Measurements from ENCODE around the gene CHST6.
A peak's percentile ranks its signal among the peaks of the same experiment; 100 is the strongest.

Gene CHST6

DNA sequence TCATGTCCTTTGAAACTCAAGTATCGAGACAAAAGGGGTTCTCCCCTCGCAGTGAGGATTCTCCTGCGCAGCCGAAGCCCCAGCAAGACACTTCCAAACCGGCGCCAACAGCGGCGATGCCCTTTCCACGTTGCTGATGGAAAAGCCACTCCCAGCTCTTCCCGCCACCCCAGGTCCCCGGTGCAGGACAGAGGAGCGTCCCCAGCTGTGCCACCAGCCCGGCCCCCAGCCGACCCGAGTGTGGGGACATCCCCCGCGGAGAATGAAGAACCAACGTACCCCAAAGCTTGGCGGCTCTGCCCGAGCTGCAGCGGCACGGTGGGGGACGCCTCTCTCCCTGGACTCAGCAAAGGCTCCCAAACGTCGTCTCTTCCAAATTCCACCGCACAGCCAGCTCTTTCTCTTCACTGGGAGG, 573 bp downstream of the CHST6 start:
- peak overlapping the region; percentile 40 for H3K4me3 ChIP-seq (ENCODE audit: low read depth, low read length)
- no peak for DNase-seq (ENCODE audit: low read depth, low spot score)
- CTCF ChIA-PET, result interaction anchor here (0.9 to 2.2 kb wide), 7 partner anchors 9 to 1677 kb away, joined by 3 to 15 read pairs (median 3); partner anchors contain the start of gene TMEM170A
- TF ChIP-seq, protein P1, sequence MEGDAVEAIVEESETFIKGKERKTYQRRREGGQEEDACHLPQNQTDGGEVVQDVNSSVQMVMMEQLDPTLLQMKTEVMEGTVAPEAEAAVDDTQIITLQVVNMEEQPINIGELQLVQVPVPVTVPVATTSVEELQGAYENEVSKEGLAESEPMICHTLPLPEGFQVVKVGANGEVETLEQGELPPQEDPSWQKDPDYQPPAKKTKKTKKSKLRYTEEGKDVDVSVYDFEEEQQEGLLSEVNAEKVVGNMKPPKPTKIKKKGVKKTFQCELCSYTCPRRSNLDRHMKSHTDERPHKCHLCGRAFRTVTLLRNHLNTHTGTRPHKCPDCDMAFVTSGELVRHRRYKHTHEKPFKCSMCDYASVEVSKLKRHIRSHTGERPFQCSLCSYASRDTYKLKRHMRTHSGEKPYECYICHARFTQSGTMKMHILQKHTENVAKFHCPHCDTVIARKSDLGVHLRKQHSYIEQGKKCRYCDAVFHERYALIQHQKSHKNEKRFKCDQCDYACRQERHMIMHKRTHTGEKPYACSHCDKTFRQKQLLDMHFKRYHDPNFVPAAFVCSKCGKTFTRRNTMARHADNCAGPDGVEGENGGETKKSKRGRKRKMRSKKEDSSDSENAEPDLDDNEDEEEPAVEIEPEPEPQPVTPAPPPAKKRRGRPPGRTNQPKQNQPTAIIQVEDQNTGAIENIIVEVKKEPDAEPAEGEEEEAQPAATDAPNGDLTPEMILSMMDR (IDR thresholded peaks at IDR 0.05; ENCODE audit: insufficient read depth, low read length, missing control alignments), result no peak
- POLR2A ChIA-PET, result no interaction called here

DNA sequence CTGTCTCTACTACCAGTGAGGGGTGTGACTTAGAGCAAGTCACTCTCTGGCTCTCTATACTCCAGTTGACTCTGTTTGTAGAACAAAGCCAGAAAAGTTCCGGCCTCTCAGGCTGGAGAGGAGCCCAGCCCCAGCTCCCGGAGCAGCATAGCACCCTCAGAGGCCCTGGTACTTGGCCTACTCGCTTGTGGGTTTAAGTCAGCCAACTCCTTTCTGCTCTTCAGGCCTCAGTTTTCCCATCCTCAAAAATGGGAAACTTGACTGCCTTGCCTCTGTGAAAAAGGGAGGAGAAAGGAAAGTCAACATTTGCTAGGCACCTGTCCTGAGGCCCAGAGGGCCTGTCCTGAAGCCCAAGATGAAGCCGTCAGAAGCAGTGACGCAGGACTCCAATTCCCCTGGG, 1.1 kb downstream of the CHST6 start:
- ChIA-PET POLR2A (no interaction called here), CTCF (interaction anchor here (0.9 to 2.2 kb wide), 6 partner anchors 8 to 1677 kb away, joined by 3 to 15 read pairs (median 4); partner anchors contain the start of gene TMEM170A)
- TF ChIP-seq, protein P1 (IDR thresholded peaks at IDR 0.05; ENCODE audit: insufficient read depth, low read length, missing control alignments), result no peak
- no peak for DNase-seq (ENCODE audit: low read depth, low spot score)
- H3K4me3 ChIP-seq (ENCODE audit: low read depth, low read length), result no peak overlapping the region

DNA sequence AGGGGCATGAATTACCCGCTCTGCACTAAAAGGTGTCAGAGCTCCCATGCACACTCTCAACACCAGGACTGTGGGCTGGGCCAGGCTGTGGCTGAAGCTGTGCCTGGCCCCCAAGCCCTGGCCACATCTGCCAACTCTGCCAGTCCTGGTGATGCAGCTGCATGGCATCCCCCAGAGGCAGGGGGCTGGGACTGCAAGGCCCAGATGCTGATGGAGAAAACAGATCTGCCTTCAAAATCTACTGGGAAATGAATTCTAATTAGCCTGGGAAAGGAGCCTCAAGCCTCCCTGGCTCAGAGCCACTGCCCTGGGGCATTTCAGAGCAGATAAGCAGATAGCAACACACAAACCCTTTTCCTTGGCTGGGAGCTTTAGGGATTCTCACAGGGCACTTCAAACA, 3.4 kb downstream of the CHST6 start:
- CTCF ChIA-PET, result interaction anchor here (1.2 kb wide), 1 partner anchor 19 kb away, joined by 4 read pairs; no protein-coding TSS in a partner anchor
- DNase-seq (ENCODE audit: low read depth, low spot score), result no peak
- TF ChIP-seq, protein P1 (IDR thresholded peaks at IDR 0.05; ENCODE audit: insufficient read depth, low read length, missing control alignments), result no peak
- H3K4me3 ChIP-seq (ENCODE audit: low read depth, low read length), result no peak overlapping the region
- POLR2A ChIA-PET, result interaction anchor here (1.6 kb wide), 1 partner anchor 26 kb away, joined by 3 read pairs; no protein-coding TSS in a partner anchor

- no peak overlapping the region for H3K4me3 ChIP-seq (ENCODE audit: low read depth, low read length)
- CTCF ChIA-PET, result interaction anchor here (1.1 to 2.5 kb wide), 2 partner anchors 9 to 23 kb away, joined by 5 to 10 read pairs; partner anchors contain the start of gene TMEM170A
- POLR2A ChIA-PET, result no interaction called here
- DNase-seq (ENCODE audit: low read depth, low spot score), result no peak
- TF ChIP-seq, protein P1 (IDR thresholded peaks at IDR 0.05; ENCODE audit: insufficient read depth, low read length, missing control alignments), result no peak
These were observed 6.9 kb downstream of the CHST6 start for GRCh38 chr16:75488322-75488721.

DNA sequence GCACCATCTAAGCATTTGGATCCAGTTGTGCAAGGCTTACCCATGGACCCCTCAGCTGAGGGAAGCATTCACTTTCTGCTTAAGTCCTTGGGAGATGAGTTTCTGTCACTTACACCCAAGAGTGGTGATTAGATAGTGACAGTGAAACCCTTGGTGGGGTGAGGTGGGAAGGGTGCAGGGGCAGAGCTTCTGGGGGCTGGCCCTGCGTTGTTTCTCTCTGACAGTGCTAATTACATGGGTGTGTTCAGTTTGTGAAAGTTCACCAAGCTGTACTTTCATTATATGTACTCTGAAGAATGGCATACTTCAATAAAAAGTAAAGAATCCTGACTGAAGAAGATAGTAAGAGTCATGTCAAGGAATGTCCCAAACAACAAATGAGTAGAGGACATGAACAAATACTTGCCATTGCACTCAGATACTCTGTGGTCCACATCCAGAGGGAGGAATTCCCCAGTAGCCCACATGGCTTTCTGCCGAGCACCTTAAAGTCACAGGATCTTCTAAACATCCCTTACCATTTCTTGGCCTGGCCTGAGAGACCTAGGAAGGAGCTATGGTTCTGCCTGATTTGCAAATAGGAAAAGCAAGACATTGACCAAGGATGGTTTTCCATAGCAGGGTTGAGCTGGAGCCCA, 8.4 kb downstream of the CHST6 start:
- TF ChIP-seq, protein P1 (IDR thresholded peaks at IDR 0.05; ENCODE audit: insufficient read depth, low read length, missing control alignments), result no peak
- CTCF ChIA-PET, result interaction anchor here (0.6 to 2.9 kb wide), 6 partner anchors 8 to 36 kb away, joined by 3 to 13 read pairs (median 4); partner anchors contain the start of genes CHST6 and TMEM170A
- DNase-seq (ENCODE audit: low read depth, low spot score), result no peak
- no peak overlapping the region for H3K4me3 ChIP-seq (ENCODE audit: low read depth, low read length)
- POLR2A ChIA-PET, result no interaction called here

DNA sequence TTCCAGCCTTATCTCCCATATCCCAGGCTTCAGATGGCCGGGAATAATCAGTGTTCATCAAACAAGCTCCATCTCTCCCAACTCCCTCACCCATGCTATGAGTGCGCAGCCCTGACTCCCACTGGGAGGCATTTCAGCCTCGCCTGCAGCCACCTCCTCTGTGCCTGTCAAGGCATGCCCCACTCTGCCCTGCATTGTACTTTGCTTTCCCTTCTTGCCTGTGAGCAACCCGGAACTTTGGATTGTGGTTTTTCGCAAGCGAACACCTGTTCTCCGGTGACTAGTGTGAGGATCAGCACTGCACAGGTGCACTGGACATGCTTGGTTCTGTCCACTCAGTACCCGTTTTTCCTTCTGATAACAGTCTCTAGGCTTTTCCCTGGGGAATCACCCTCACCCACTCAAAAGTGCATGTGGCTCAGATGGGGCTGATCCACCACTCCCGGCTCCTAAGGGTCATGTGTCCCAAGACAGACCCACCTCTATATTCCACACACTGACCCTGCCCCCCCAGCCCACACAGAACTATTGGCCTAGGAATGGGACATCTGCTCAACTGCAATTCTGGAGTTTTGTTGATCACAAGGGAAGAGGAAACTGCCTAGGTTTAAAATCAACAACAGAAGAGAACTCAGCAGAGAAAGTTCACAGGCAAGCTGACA, 9.1 kb downstream of the CHST6 start:
- no peak for DNase-seq (ENCODE audit: low read depth, low spot score)
- TF ChIP-seq, protein P1 (IDR thresholded peaks at IDR 0.05; ENCODE audit: insufficient read depth, low read length, missing control alignments), result no peak
- POLR2A ChIA-PET, result no interaction called here
- no peak overlapping the region for H3K4me3 ChIP-seq (ENCODE audit: low read depth, low read length)
- CTCF ChIA-PET, result interaction anchor here (1.4 to 3.4 kb wide), 5 partner anchors 9 to 21 kb away, joined by 3 to 22 read pairs (median 5); partner anchors contain the start of genes CHST6 and TMEM170A
